ENCODE results near the gene ACTN3. TPM values are rescaled to one million over a fixed set of nuclear protein-coding genes. Genes with fewer than 3 reads are reported as not detected.

The ACTN3 gene
- total and polyA plus RNA-seq, 2 of the 4 experiments (the other 2 are of a cell fraction): under 0.01 to 0.05 TPM

- TF ChIP-seq RCOR1 (IDR thresholded peaks at IDR 0.05; ENCODE audit: insufficient replicate concordance, low read length) (no peak), POLR2A (IDR thresholded peaks at IDR 0.05; ENCODE audit: low read depth, low read length) (no peak)
These were observed 32.4 kb downstream of the ACTN3 start (continued) for GRCh38 chr11:66579017-66579606.

DNA sequence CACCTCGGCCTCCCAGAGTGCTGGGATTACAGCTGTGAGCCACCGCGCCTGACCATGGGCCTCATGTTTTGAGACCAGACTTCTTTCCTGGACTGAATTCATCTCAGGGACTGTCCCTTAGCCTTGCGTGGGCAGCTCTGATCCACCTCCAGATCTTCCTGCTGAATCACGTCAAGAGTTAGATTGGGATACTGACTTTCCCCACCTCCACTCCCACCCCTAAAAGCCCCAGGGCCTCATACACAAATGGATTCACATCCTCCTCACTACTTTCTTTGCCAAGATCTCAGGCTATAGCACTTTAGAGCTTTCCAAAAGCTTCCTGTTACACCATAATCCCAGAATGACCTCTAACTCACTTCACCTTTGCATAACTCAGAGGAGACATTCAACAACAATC lies 34.1 kb downstream of the ACTN3 start:
- no peaks in the 10 kb centered on the region for H3K79me1 ChIP-seq (ENCODE audit: low read depth in 1 of 2, low read length in 2 of 2)
- no peaks in the 10 kb centered on the region for H3K36me3 ChIP-seq (ENCODE audit: control insufficient read depth, insufficient read depth, low read length)
- H4K20me1 ChIP-seq (ENCODE audit: insufficient read depth, low read length): no peaks in the 10 kb centered on the region
- in situ Hi-C loops (cut with MboI; ENCODE audit: low sequenced_read_pairs): no loop called here
- no peak overlapping the region for H2AK9ac ChIP-seq (replicated peaks; ENCODE audit: low read depth, low read length, poor library complexity)
- ChIA-PET POLR2A (ENCODE audit: unreplicated experiment) (no interaction called here), CTCF (interaction anchor here (1.8 kb wide), 1 partner anchor 98 kb away, joined by 5 read pairs; no protein-coding TSS in a partner anchor)
- ATAC-seq (ENCODE audit: low read depth) (no peak), DNase-seq (peak; percentile 34)
- H3K9ac ChIP-seq (ENCODE audit: low read depth, low read length): no peak overlapping the region
- H3K27me3 ChIP-seq (ENCODE audit: control insufficient read depth, insufficient read depth, low read length): no peaks in the 10 kb centered on the region
- dilution Hi-C loops (cut with HindIII; ENCODE audit: low sequenced_read_pairs, unreplicated experiment): no loop called here
- no peak overlapping the region for H3K18ac ChIP-seq (ENCODE audit: low read depth, low read length)
- H3K4ac ChIP-seq (ENCODE audit: low read depth, low read length): no peak overlapping the region
- no peak overlapping the region for H2BK15ac ChIP-seq (ENCODE audit: low read depth, low read length)
- H4K91ac ChIP-seq (ENCODE audit: insufficient read depth, low read depth, low read length): no peak overlapping the region
- H3K27ac ChIP-seq (ENCODE audit: insufficient read depth, low read length): no peak overlapping the region
- no peak overlapping the region for H3K14ac ChIP-seq (replicated peaks; ENCODE audit: low read depth, low read length)
- no peak overlapping the region for H2AFZ ChIP-seq (replicated peaks; ENCODE audit: low read length, poor library complexity)
- no peak overlapping the region for H4K8ac ChIP-seq (ENCODE audit: low read depth in 2 of 2, low read length in 2 of 2)
- H3K4me1 ChIP-seq (ENCODE audit: control insufficient read depth, insufficient read depth, low read length): peaks cover 6% of the 10 kb centered on the region
- no peak overlapping the region for H2BK20ac ChIP-seq (ENCODE audit: low read depth, low read length)
- intact Hi-C loops (cut with micrococcal nuclease): no loop called here
- no peak overlapping the region for H4K5ac ChIP-seq (ENCODE audit: low read depth, low read length)
- H3K9me3 ChIP-seq (ENCODE audit: control insufficient read depth, insufficient read depth, low read length): 0 out of 2 replicates have a peak, but pooled peaks cover 2% of the 10 kb centered on the region
- H3K4me2 ChIP-seq (ENCODE audit: low read depth, low read length): no peak overlapping the region
- H2BK120ac ChIP-seq (ENCODE audit: low read depth, low read length): no peak overlapping the region
- BruUV-seq (replicated peaks): no TSS peak
- TF ChIP-seq BHLHE40 (IDR thresholded peaks at IDR 0.05; ENCODE audit: low read depth, low read length): no peak
- no peak overlapping the region for H2BK5ac ChIP-seq (ENCODE audit: low read depth, low read length, poor library complexity, severe bottlenecking)
- H2AK5ac ChIP-seq (ENCODE audit: low read depth, low read length): no peak overlapping the region
- H3K23ac ChIP-seq (ENCODE audit: low read depth, low read length): no peak overlapping the region
- H3K4me3 ChIP-seq (ENCODE audit: insufficient read depth, low read depth, low read length): no peak overlapping the region
- H3K9me1 ChIP-seq (ENCODE audit: insufficient read depth, low read length): no peaks in the 10 kb centered on the region
- no peak overlapping the region for H3K56ac ChIP-seq (ENCODE audit: extremely low read depth, insufficient read depth, low read length)
- WGBS, 2 experiments (ENCODE audit: extremely low coverage in 2 of 2, insufficient read length in 1 of 2): 91% methylated on average over 5 of the region's 5 CpGs; no CpG with 5 or more reads in 1 of the 2 experiments

Measured in IMR-90 (cell line).